GM12891 (cell line): Measurements from ENCODE around the gene CLCNKA.
"Not testable (repeated sequence)": the region's sequence is repeated elsewhere in the genome, so short reads cannot be mapped to it uniquely, and the experiment has no call there.

ENCODE experiments used
- DNase-seq: peaks from one replicate; pipeline ENCODE4 v3.0.0; 2011; ENCODE audit warnings: low spot score; ENCODE audit not compliant: insufficient read length
- FAIRE-seq: peaks from 2 replicates; lab custom pipeline; 2011; peaks lifted over from hg19 to GRCh38; lab: Jason Lieb, UNC
- PAX5 ChIP-seq: IDR thresholded peaks from 2 replicates; pipeline ENCODE4 v1.6.1; 2011; ENCODE audit warnings: low read length, moderate library complexity, mild to moderate bottlenecking; ENCODE audit not compliant: insufficient read depth, severe bottlenecking
- POLR2A ChIP-seq: IDR thresholded peaks from 2 replicates; pipeline ENCODE4 v1.6.1; 2011; ENCODE audit warnings: low read depth, low read length, control low read depth
- POLR2AphosphoS5 ChIP-seq: IDR thresholded peaks from 2 replicates; pipeline ENCODE4 v1.6.1; 2011; ENCODE audit warnings: low read depth, low read length, control low read depth
- POU2F2 ChIP-seq: IDR thresholded peaks from 2 replicates; pipeline ENCODE4 v1.6.1; 2011; ENCODE audit warnings: low read depth, mild to moderate bottlenecking, control low read depth, low read length, moderate library complexity
- SPI1 ChIP-seq: IDR thresholded peaks from 2 replicates; pipeline ENCODE4 v1.6.1; 2011; ENCODE audit warnings: low read depth, low read length, control low read depth
- TAF1 ChIP-seq: IDR thresholded peaks from 2 replicates; pipeline ENCODE4 v1.6.1; 2011; ENCODE audit warnings: low read depth, low read length, control low read depth

CLCNKA gene

DNA sequence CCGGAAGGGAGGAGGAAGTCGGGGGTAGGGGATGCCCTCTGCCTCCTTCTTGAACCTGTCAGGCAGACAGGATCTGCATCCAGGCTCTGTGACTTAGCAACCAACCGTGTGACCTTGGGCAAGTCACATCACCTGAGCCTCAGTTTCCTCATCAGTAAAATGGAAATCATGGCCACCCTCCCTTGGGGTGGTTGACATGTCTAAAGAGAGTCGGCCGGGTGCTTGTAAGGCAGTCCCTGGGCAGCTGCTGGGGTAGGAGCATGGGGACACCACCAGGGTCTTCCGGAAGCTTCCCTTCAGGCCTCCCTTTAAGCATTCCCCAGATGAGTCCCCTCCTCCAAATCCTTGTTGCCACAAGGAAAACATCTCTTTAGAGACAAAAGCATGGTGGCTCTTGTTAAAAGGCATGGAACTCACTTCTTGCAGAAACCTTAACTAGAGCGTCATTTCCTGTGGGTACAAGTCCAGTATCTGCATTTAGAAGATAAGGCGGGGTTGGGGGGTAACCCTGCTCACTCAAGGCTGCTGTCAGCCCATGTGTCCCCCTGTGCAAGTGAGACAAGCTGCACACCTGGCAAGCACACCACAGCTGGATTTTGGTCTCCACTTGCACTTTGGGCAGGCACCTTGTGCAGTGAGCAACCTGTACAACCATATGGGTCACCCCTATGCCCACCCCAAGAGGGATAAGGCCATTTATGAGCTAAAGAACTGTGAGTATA, 32.1 kb downstream of the CLCNKA start:
- FAIRE-seq (no peak), DNase-seq (no peak)
- no peak for TF ChIP-seq TAF1
- no peak for TF ChIP-seq POLR2A
- no peak for TF ChIP-seq SPI1
- no peak for TF ChIP-seq PAX5
- TF ChIP-seq POU2F2: no peak
- TF ChIP-seq POLR2AphosphoS5: no peak

DNA sequence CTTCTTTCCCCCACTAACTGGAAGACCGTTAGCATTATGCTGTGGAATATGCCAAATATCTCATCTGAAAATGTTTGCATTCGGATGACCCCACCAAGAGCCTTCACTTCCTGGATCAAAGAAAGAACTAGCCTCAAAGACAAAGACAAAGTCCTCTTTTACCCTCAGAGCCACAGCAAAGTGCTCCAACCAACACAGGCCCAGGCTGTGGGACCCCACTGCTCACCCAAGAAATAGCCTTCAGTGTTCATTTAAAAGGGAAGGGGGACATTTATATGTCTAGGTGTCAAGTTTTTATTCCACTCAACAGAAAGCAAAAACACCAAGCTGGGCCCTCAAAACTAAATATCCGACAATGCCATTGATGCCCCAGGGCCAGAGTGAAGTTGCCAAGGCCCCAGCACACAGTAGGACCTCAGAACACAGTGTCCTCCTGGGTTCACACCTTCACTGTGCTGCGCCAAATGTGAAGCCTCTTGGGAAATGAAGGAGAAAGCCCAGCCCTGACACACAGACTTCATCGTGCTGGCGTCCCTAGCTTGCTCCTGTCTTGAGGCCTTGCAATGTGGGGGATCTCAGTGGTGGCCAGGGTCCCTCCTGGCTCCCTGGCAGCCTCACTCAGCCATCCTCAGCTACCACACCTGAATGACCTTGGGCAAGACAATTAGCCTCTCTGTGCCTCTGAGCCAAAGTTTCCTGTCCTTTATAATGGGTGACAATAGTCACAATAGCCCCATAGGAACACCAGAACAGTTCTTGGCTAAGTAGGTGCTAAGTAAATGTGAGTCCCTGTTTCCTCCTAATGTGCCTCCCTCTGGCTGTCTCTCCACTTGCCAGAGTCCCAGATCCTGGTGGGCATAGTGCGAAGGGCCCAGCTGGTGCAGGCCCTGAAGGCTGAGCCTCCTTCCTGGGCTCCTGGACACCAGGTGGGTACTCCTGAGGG, 33.0 kb downstream of the CLCNKA start:
- no peak for FAIRE-seq
- DNase-seq: no peak

DNA sequence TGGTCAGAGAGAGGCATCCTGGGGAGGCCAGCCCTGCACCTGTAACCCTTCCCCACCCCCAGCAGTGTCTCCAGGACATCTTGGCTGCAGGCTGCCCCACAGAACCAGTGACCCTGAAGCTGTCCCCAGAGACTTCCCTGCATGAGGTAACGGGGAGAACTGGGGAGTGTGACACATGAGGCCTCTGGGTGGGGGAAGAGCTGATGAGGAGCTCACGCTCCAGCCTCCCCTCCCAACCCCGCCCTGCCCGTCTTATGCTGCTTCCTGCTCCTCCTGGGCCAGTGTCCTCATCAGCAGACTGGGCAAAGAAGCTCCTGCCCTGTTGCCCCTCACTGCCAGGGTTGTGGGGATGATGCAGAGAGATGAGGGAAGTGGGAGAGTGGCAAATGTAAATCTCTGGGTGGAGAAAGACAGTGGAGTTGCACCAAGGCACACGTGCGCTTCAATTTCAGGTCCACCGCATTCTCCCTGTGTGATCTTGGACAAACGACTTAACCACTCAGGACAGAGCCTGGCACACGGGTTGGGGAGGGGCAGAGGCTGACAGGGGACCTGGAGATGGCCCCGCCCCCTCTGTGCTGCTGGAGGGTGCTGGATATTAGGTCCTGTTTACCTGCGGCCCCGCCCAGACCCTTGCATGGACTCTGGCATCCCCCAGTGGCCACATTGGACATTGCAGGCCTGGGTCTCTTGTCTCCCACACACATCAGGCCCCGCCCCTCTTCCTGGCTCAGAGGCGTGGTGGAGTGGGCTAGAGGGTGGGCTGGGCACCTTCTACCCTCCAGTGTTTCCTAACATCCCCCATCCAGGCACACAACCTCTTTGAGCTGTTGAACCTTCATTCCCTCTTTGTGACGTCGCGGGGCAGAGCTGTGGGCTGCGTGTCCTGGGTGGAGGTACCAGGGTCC, 34.0 kb downstream of the CLCNKA start:
- FAIRE-seq (peak; percentile 96), DNase-seq (peak; percentile 96)
- TF ChIP-seq TAF1 (no peak), SPI1 (no peak), POU2F2 (no peak), POLR2AphosphoS5 (no peak), PAX5 (no peak), POLR2A (no peak)

More for the DNA sequence above, 33.0 kb downstream of the CLCNKA start:
- TF ChIP-seq SPI1 (no peak), POLR2A (no peak), POLR2AphosphoS5 (no peak), TAF1 (no peak), PAX5 (no peak), POU2F2 (no peak)

DNA sequence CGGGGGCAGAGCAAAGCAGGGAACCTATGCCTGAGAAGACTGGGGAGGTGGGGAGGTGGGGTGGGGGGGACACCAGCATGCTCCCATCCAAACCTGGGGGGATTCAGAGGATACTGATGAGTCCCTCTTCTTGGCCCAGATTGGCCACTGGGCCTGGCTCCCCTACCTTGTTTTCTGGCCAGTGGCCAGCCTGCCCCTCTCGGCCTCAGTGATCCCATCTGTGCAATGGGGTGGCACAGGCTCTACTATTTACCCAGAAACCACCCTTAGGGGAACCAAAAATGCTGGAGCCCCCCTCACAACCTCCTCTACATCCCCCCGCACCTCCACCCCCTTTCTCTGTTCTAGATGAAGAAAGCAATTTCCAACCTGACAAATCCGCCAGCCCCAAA, 34.7 kb downstream of the CLCNKA start:
- not testable (repeated sequence) for DNase-seq, FAIRE-seq

DNA sequence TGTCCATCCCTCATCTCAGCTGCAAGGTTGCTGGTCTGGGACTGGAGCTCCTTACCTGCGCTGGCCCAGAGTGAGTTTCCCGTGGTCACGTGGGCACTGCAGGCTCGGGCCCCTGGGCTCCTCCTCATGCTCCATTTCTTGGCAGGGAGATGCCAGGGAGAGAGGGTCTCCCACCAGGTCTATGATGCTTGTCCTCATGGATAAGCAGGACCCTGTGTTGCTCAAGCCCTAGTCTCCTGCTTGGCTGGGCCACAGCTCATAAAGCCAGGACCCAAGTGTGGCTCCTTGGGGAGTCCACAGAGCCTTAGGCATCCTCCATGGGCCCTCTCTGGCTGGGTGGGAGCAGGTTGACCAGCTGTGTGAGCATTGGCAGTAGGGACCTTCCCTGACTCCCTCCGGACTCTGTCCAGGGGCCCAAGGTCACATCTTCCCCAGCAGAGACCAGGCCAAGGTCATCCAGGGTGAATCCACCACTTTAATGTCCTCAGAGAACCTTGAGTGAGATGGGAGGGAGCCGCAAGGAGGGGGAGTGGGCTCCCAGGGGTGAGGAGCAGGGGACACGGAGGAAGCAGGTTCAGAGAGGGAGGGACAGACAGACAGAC, 35.6 kb downstream of the CLCNKA start:
- not testable (repeated sequence) for DNase-seq, FAIRE-seq

DNA sequence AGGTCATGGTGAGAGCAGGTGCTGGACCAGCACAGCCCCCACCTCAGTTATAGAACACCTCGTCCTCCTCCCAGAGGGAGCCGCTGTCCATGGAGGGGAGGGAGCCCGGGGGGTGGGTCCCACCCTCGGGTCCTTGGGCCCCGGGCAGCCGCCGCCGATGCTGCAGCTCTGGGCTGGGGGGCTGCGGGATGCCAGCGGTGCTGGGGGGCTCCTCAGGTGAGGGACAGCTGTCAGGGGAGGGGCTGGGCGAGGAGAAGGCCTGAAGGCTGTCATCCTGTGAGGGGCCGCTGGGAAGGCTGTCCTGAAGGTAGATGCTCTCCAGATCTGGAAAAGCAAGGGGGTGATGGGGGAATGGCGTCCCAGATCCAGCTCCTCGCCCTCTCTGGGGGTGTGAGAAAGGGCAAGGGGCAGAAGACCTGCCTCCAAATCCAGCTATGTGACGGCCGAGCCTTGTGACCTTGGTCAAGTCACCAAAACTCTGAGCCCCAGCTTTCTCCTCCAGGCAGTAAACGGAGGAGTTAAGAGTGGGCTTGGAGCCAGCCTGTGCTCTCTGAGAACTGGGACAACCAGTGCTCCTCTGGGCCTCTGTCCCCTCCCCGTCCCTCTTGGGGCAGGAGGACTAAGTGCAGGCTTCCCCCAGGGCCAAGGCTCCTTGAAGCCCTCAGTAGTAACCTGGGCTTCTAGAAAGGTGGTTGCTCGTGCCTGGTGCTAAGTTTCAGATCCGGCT, 36.7 kb downstream of the CLCNKA start:
- not testable (repeated sequence) for FAIRE-seq, DNase-seq

DNA sequence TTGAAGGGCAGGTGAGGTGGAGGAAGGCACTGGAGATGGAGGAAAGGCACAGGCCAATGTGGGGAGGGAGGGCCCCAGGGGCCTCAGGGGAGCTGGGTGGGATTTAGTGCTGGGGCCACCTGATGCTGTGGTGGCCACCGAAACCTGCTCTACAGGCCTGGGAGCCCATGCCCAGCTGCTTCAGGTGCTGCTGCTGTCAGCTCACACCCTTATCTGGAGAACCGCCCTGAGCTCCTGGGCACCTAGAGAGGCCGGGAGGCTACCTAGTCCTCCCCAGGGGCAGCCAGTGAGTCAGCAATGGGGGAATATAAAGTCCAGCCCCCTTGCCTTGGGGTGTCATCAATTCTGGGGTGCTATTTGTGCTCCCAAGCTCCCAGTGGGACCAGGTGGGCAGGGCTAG, 39.4 kb downstream of the CLCNKA start:
- FAIRE-seq (no peak), DNase-seq (no peak)
- TF ChIP-seq SPI1 (no peak), POLR2AphosphoS5 (no peak), POU2F2 (no peak), TAF1 (no peak), POLR2A (no peak), PAX5 (no peak)

DNA sequence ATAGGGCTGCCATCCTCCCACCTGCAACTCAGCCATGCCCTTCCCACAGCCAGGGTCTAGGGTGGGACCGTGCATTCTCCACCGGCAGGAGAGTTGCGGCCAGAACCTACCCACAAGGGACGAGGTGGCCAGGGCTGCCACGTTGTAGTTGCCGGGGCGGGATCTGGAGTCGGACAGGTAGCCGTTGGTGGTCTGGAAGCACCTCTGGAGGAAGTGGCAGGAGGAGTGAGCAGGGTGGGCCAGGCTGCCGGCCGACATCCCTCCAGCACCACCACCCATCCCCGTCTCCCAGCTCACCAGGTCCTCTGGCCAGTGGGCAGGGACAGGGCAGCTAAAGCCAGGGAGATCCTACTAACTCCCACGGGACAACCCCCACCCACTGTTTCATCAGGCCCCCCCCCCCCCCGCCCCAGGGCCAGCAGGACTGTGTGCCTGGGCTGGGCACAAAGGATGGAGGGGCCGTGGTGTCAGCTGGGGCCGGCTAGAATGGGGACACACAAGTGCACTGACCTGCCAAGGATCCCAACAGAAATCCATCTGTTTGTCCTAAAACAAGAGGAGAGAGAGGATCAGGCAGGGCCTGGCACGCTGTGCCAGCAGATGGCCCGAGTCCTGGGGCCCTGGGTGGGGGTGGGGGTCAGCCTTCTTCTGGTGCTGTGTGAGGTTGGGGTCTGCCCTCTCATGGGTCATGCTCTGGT, 40.3 kb downstream of the CLCNKA start:
- not testable (repeated sequence) for FAIRE-seq, DNase-seq

DNA sequence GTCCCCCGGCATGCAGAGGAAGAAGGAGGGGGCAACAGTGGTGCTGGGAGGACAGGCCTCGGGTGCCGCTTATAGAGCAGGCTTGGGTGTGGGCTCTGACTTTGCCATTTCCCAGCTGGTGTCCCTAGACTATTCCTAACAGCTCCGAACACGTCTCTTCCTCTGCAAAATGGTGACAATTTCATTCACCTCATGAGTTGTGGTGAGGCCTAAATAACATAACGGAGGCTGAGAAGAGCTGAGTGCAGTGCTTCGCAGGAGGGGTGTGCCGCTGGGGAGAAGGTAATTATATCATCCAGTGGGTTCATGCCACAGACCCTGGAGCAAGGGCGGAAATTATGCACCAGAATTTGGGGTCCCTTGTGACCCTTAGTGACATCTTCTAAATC, 40.8 kb downstream of the CLCNKA start:
- FAIRE-seq: not testable (repeated sequence)

More for the DNA sequence above, 40.8 kb downstream of the CLCNKA start:
- DNase-seq: not testable (repeated sequence)
